Uterus (tissue), 4 donors: ENCODE results near the gene RNF26. TPM values are rescaled to one million over a fixed set of nuclear protein-coding genes. Genes with fewer than 3 reads are reported as not detected.

Source experiments
- DNase-seq, 2 donors: peaks; one replicate each; pipeline ENCODE4 v3.0.0-alpha.2; 2019 to 2020
- H3K27ac ChIP-seq, 2 donors: fragments of 200-600 bp; sonication (generic); 1 replicate in 1 of 2; 2 replicates in 1 of 2; pipeline ENCODE4 v1.5.1; 2016 to 2018
- H3K27me3 ChIP-seq, 2 donors: fragments of 200-600 bp; sonication (generic); one replicate each; pipeline ENCODE4 v1.5.1; 2018 to 2019; ENCODE audit warnings: control low read depth in 1 of 2
- H3K36me3 ChIP-seq, 2 donors: fragments of 200-600 bp; sonication (generic); one replicate each; pipeline ENCODE4 v1.5.1; 2019; ENCODE audit warnings: control low read depth in 1 of 2
- H3K4me1 ChIP-seq, 2 donors: fragments of 200-600 bp; sonication (generic); one replicate each; pipeline ENCODE4 v1.5.1; 2018 to 2019; ENCODE audit warnings: control low read depth in 1 of 2
- H3K4me3 ChIP-seq, 2 donors: fragments of 200-600 bp; sonication (generic); 1 replicate in 1 of 2; 2 replicates in 1 of 2; pipeline ENCODE4 v1.5.1; 2018 to 2019; ENCODE audit warnings: mild to moderate bottlenecking in 1 of 2
- H3K9me3 ChIP-seq, 2 donors: fragments of 200-600 bp; sonication (generic); one replicate each; pipeline ENCODE4 v1.5.1; 2019; ENCODE audit warnings: control low read depth in 1 of 2
- POLR2A ChIP-seq, 2 donors: fragments of 450-650 bp; IDR thresholded peaks; one replicate each; pipeline ENCODE4 v1.6.1; 2016; ENCODE audit warnings: antibody characterized with exemption in 2 of 2, mild to moderate bottlenecking in 1 of 2, moderate library complexity in 1 of 2
- intact Hi-C: fragments of 100-400 bp; cut with DNase I; formaldehyde crosslinking; loops from one replicate; pipeline ENCODE4 v1.15.1; 2023; ENCODE audit warnings: low total_unique reads
- total RNA-seq, 4 donors: library from RNA; depleted of rRNA in 3 of 4; stranded (reverse); fragments of >200 nt in 3 of 4; gene quantifications; one replicate each; pipeline versions ENCODE4 v1.1.0 to v1.2.4, GENCODE V29; 2014 to 2023
- TF ChIP-seq, protein P1 (sequence below), 4 experiments: fragments of 200-600 bp in 2 of 4; fragments of 450-650 bp in 2 of 4; sonication (generic) in 2 of 4; IDR thresholded peaks; one replicate each; pipeline ENCODE4 v1.5.1; 2016 to 2019; ENCODE audit warnings: antibody characterized with exemption in 4 of 4, mild to moderate bottlenecking in 2 of 4, moderate library complexity in 1 of 4
- donor health status: DM: yes; HTN: yes; CAD: no.

The RNF26 gene
- total RNA-seq, 4 donors from 2014 or later = 3.3 to 23.1 (median 6.8) TPM

DNA sequence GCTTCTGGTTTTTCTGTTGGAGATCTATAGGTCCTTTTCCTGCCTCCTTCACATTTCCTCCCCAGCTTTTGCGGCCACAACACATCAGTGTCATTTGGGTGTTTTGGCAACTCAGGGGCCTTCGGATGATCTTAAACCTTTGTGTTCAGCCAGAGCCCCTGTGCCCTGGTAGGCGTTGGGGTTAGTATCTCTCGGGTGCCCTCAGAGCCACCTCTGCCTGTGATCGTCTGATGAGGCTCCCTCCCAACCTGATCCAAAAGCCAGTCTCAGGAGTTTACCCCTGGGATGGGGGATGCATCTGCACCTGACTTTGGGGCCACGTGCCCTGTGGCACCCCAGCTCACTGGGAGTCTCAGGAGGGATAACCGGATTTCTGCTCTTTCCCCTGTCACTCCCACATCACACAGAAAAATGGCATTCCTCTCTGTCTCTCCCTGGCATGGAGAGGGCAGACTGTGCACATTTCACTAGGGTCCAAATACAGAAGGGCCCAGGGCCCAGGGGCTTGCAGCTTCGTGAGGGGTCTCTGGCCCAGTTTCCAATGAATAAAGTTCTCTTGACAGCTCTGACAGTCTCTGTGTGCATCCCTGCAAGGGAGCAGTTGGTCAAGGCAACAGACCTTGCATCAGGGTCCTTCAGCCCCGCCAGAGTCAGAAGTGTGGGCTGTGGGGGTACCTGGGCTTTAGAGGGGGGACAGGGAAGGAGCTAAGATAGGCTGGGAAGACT, 2.6 kb downstream of the RNF26 start:
- intact Hi-C loops = loop anchor here (10.0 kb wide), 1 partner anchor 242 kb away; a partner anchor contains a TSS
- DNase-seq = no peak
- no peaks in the 10 kb centered on the region for H3K36me3 ChIP-seq
- no peaks in the 10 kb centered on the region for H3K27me3 ChIP-seq
- peak overlapping the region in 1 of 2 donors; percentile 95 for H3K27ac ChIP-seq
- no peak for TF ChIP-seq POLR2A (IDR thresholded peaks at IDR 0.05)
- TF ChIP-seq, protein P1, sequence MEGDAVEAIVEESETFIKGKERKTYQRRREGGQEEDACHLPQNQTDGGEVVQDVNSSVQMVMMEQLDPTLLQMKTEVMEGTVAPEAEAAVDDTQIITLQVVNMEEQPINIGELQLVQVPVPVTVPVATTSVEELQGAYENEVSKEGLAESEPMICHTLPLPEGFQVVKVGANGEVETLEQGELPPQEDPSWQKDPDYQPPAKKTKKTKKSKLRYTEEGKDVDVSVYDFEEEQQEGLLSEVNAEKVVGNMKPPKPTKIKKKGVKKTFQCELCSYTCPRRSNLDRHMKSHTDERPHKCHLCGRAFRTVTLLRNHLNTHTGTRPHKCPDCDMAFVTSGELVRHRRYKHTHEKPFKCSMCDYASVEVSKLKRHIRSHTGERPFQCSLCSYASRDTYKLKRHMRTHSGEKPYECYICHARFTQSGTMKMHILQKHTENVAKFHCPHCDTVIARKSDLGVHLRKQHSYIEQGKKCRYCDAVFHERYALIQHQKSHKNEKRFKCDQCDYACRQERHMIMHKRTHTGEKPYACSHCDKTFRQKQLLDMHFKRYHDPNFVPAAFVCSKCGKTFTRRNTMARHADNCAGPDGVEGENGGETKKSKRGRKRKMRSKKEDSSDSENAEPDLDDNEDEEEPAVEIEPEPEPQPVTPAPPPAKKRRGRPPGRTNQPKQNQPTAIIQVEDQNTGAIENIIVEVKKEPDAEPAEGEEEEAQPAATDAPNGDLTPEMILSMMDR (IDR thresholded peaks at IDR 0.05) = no peak
- peaks cover 0 to 21% of the 10 kb centered on the region in 2 donors for H3K4me1 ChIP-seq
- no peak overlapping the region for H3K4me3 ChIP-seq
- H3K9me3 ChIP-seq = no peaks in the 10 kb centered on the region

DNA sequence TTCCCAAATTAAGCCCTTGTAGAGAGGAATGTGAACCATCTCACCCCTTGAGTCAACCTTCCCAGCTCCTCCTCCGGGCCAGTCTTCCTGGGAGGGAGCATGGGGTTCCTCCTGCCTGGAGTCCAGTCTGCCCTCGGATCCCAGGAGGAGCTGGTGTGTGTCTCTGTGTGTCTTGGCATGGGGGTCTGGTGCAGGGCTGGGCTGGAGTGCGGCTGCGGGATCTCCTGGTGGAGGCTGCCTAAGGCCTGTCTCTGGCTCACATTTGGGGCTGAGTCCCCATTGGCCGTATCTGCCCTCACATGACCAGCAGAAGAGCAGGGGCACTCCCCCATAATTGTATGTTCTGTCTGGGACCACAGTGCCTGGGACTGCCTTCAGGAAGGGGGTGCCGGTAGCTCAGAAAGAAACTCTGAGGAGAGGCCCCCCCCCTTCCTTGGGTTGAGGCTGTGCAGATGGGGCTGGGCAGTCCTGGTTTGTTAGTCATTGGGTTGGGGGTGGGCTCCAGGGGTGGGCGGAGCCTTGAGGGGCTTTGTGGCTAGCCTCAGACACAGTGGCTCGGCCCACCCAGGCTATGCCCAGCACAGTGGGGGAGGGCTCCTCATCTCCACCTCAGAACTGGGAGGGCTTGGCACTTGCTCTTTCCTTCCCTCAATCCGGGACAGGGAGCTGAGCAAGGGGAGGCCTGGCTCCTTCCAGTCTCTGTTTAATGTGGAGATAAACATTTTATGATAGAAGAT, 3.4 kb downstream of the RNF26 start:
- intact Hi-C loops = loop anchor here (10.0 kb wide), 1 partner anchor 243 kb away; a partner anchor contains a TSS
- Histone ChIP-seq H3K27ac (peak overlapping the region; percentile 83 to 95), H3K9me3 (no peaks in the 10 kb centered on the region), H3K4me1 (peaks cover 0 to 21% of the 10 kb centered on the region in 2 donors), H3K36me3 (no peaks in the 10 kb centered on the region), H3K4me3 (no peak overlapping the region), H3K27me3 (no peaks in the 10 kb centered on the region)
- no peak for TF ChIP-seq POLR2A (IDR thresholded peaks at IDR 0.05)
- TF ChIP-seq, protein P1 (IDR thresholded peaks at IDR 0.05) = no peak
- DNase-seq = peak in 1 of 2 donors; percentile 69

DNA sequence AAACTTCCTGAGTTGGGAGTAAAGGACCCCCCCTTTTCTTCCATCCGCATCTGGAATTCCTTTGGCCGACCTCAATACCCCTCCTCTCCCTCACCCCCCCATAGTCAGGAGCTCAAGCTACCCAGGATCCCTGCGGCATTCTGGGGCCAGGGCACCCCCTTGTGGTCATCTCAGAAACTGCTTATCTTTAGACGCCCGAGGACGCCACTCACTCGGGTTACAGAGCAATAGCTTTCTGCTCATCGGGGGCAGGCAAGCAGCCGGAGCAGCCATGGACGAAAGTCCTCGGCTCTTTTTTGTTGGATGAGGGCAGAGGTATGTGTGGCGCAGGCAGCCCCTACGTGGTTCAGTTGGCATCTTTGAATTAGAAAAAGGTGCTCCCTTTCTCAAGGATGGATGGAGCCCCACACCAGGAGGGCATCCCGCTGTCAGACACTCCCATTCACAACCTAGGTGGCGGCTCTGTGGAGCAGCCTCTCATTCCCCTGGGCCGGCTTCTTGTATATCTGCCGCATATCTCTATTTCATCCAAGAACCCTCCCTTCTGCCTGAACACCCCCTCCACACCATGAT, 4.1 kb downstream of the RNF26 start:
- peak overlapping the region; percentile 83 to 95 for H3K27ac ChIP-seq
- H3K27me3 ChIP-seq = no peaks in the 10 kb centered on the region
- H3K4me3 ChIP-seq = no peak overlapping the region
- no peaks in the 10 kb centered on the region for H3K9me3 ChIP-seq
- peak; percentile 74 to 82 for DNase-seq
- peaks cover 0 to 21% of the 10 kb centered on the region in 2 donors for H3K4me1 ChIP-seq
- no peaks in the 10 kb centered on the region for H3K36me3 ChIP-seq
- intact Hi-C loops = loop anchor here (10.0 kb wide), 1 partner anchor 244 kb away; a partner anchor contains a TSS
- no peak for TF ChIP-seq POLR2A (IDR thresholded peaks at IDR 0.05)
- TF ChIP-seq, protein P1 (IDR thresholded peaks at IDR 0.05) = peak; percentile 79 to 93 (median 86)

- Histone ChIP-seq H3K36me3 (no peaks in the 10 kb centered on the region), H3K4me1 (peaks cover 0 to 21% of the 10 kb centered on the region in 2 donors), H3K9me3 (no peaks in the 10 kb centered on the region), H3K27ac (peak overlapping the region; percentile 83 to 95), H3K4me3 (peak overlapping the region; percentile 49 to 63), H3K27me3 (no peaks in the 10 kb centered on the region)
- DNase-seq = no peak
- TF ChIP-seq, protein P1 (IDR thresholded peaks at IDR 0.05) = no peak
- TF ChIP-seq POLR2A (IDR thresholded peaks at IDR 0.05) = no peak
- intact Hi-C loops = loop anchor here (10.0 kb wide), 1 partner anchor 244 kb away; a partner anchor contains a TSS
Observed at GRCh38 chr11:119338965-119339588, 4.8 kb downstream of the RNF26 start.
